GM12878 (cell line): ENCODE data around the gene PARS2. TPM values are rescaled to one million over a fixed set of nuclear protein-coding genes. Genes with fewer than 3 reads are reported as not detected.

Source experiments
- ATAC-seq: fragments of 200-7000 bp; cut with Tn5 transposase; 3 replicates; pipeline ENCODE4 v1.9.1; 2020; ENCODE audit warnings: mild to moderate bottlenecking, moderate library complexity
- BruUV-seq: library from RNA; stranded (reverse); fragments of 400-500 nt; replicated peaks from 2 replicates; lab custom pipeline; 2021; lab: Mats Ljungman, UMichigan
- CTCF ChIA-PET: fragments of 300-600 bp; sonication (Branson Sonifier 250); formaldehyde crosslinking; extraction: SDS; loops from one replicate; lab custom pipeline; 2021; ENCODE audit warnings: inconsistent platforms; lab: Yijun Ruan, JAX
- POLR2A ChIA-PET: fragments of 350-600 bp; formaldehyde crosslinking; extraction: SDS; loops from one replicate; lab custom pipeline; 2021; ENCODE audit warnings: inconsistent platforms; lab: Charles Lee
- RAD21 ChIA-PET: fragments of 300-600 bp; sonication (Branson Sonifier 250); formaldehyde crosslinking; loops from one replicate; lab custom pipeline; 2023; ENCODE audit warnings: antibody characterized with exemption; ENCODE audit not compliant: unreplicated experiment; lab: Charles Lee
- SMC1A ChIA-PET: fragments of 300-600 bp; sonication (Branson Sonifier 250); formaldehyde crosslinking; loops from one replicate; lab custom pipeline; 2023; ENCODE audit not compliant: unreplicated experiment, uncharacterized antibody; lab: Charles Lee
- DNase-seq: peaks from one replicate; pipeline ENCODE4 v3.0.0-alpha.2; 2011; ENCODE audit warnings: low read depth, low spot score
- FAIRE-seq: peaks from 3 replicates; lab custom pipeline; 2011; peaks lifted over from hg19 to GRCh38; lab: Jason Lieb, UNC
- H2AFZ ChIP-seq: 2 replicates; pipeline ENCODE4 v1.6.0; 2011; ENCODE audit warnings: low read depth, low read length, control low read depth; ENCODE audit not compliant: control insufficient read depth
- H3K27ac ChIP-seq: 2 replicates; pipeline ENCODE4 v1.5.1; 2011; ENCODE audit warnings: control low read depth; ENCODE audit not compliant: control insufficient read depth, insufficient read depth
- H3K27me3 ChIP-seq, 2 experiments: replicated peaks in 1 of 2; 2 replicates each; pipeline versions ENCODE4 v1.6.0 to v1.6.1; 2011; ENCODE audit warnings: low read length in 1 of 2; ENCODE audit not compliant: control insufficient read depth in 2 of 2, insufficient read depth in 2 of 2
- H3K36me3 ChIP-seq, 2 experiments: 2 replicates each; pipeline ENCODE4 v1.5.1; 2011; ENCODE audit warnings: low read length in 1 of 2; ENCODE audit not compliant: control insufficient read depth in 2 of 2, insufficient read depth in 2 of 2
- H3K4me1 ChIP-seq: 2 replicates; pipeline ENCODE4 v1.6.1; 2011; ENCODE audit warnings: mild to moderate bottlenecking, low read length, moderate library complexity, mixed read lengths; ENCODE audit not compliant: control insufficient read depth, insufficient read depth
- H3K4me2 ChIP-seq: 2 replicates; pipeline ENCODE4 v1.6.0; 2011; ENCODE audit warnings: control low read depth; ENCODE audit not compliant: control insufficient read depth, insufficient read depth
- H3K4me3 ChIP-seq: fragments of 200-600 bp; sonication (generic); 2 replicates; pipeline ENCODE4 v1.5.1; 2016
- H3K79me2 ChIP-seq: 2 replicates; pipeline ENCODE4 v1.6.0; 2011; ENCODE audit warnings: low read length; ENCODE audit not compliant: control insufficient read depth, insufficient read depth
- H3K9ac ChIP-seq: 2 replicates; pipeline ENCODE4 v1.8.0; 2011; ENCODE audit warnings: low read length, control low read depth, mixed read lengths; ENCODE audit not compliant: control insufficient read depth, insufficient read depth
- H3K9me3 ChIP-seq: replicated peaks from 3 replicates; pipeline ENCODE4 v1.5.1; 2011; ENCODE audit warnings: mild to moderate bottlenecking, low read length; ENCODE audit not compliant: control insufficient read depth, insufficient read depth
- H4K20me1 ChIP-seq: 2 replicates; pipeline ENCODE4 v1.6.0; 2011; ENCODE audit not compliant: control insufficient read depth, insufficient read depth
- ASH2L ChIP-seq: fragments of 300-600, 200-600 bp; sonication (generic); IDR thresholded peaks from 2 replicates; pipeline ENCODE4 v1.6.1; 2017; ENCODE audit warnings: low read depth, mild to moderate bottlenecking, borderline replicate concordance
- BMI1 ChIP-seq: fragments of 450-650 bp; IDR thresholded peaks from 2 replicates; pipeline ENCODE4 v1.6.1; 2016; ENCODE audit warnings: mild to moderate bottlenecking, moderate library complexity, borderline replicate concordance
- JUNB ChIP-seq: IDR thresholded peaks from 2 replicates; pipeline ENCODE4 v1.6.1; 2016; ENCODE audit warnings: antibody characterized with exemption, mild to moderate bottlenecking
- KDM1A ChIP-seq: fragments of 200-600 bp; sonication (generic); IDR thresholded peaks from 2 replicates; pipeline ENCODE4 v1.6.1; 2016; ENCODE audit warnings: borderline replicate concordance
- NBN ChIP-seq: fragments of 450-650 bp; IDR thresholded peaks from 2 replicates; pipeline ENCODE4 v1.6.1; 2016
- NFXL1 ChIP-seq: fragments of 450-650 bp; IDR thresholded peaks from 2 replicates; pipeline ENCODE4 v1.6.1; 2017; ENCODE audit warnings: antibody characterized with exemption, mild to moderate bottlenecking, borderline replicate concordance
- SMAD5 ChIP-seq: IDR thresholded peaks from 2 replicates; pipeline ENCODE4 v1.6.1; 2016; ENCODE audit warnings: antibody characterized with exemption, low read depth
- SP1 ChIP-seq: IDR thresholded peaks from one replicate; pipeline ENCODE4 v1.6.1; 2011; ENCODE audit warnings: low read depth, low read length
- TCF12 ChIP-seq: IDR thresholded peaks from 2 replicates; pipeline ENCODE4 v1.6.1; 2011; ENCODE audit warnings: low read depth, mild to moderate bottlenecking, low read length
- WGBS: methylation state at CpG from one replicate; pipeline ENCODE4 v1.1.6; 2016; ENCODE audit warnings: low lambda C conversion rate; ENCODE audit not compliant: insufficient replicate concordance, insufficient coverage; ENCODE audit errors: missing lambda C conversion rate; 5-methylcytosine and 5-hydroxymethylcytosine counted together
- in situ Hi-C: fragments of 300-500 bp; cut with MboI; formaldehyde crosslinking; loops from 9 replicates; pipeline ENCODE4 v1.14.3; 2018; ENCODE audit warnings: mixed read lengths
- intact Hi-C: fragments of 100-400 bp; cut with micrococcal nuclease; formaldehyde crosslinking; loops from one replicate; pipeline ENCODE4 v1.14.2; 2022; ENCODE audit not compliant: unreplicated experiment
- polyA plus RNA-seq, 11 experiments: library from polyadenylated mRNA; depleted of rRNA in 4 of 11; unstranded in 6 of 11; stranded (reverse) in 5 of 11; fragments of >200 nt; fragmentation: Nextera tagmentation in 4 of 11; fragmentation: Illumina TruSeq in 1 of 11; extraction: Ambion mirVana in 4 of 11; extraction: Trizol in 1 of 11; gene quantifications; 1 replicate in 1 of 11; 2 replicates in 10 of 11; pipeline versions ENCODE4 v1.2.1 to v1.2.3, GENCODE V29; 2011 to 2016; ENCODE audit warnings: inconsistent platforms in 2 of 11, missing spikeins in 2 of 11, low read depth in 1 of 11
- total RNA-seq, 4 experiments: library from RNA; depleted of rRNA in 3 of 4; stranded (reverse); fragments of >200 nt in 3 of 4; fragmentation: Illumina TruSeq in 1 of 4; extraction: Trizol in 1 of 4; gene quantifications; 2 replicates each; pipeline versions ENCODE4 v1.2.1 to v1.2.3, GENCODE V29; 2013 to 2021
- TF ChIP-seq, protein P1 (sequence below): fragments of 450-650 bp; formaldehyde crosslinking; IDR thresholded peaks from 2 replicates; pipeline ENCODE4 v1.4.0; 2020; ENCODE audit warnings: mild to moderate bottlenecking, moderate library complexity
- TF ChIP-seq, protein P2 (sequence below): IDR thresholded peaks from 2 replicates; pipeline ENCODE4 v1.6.1; 2012; ENCODE audit warnings: low read depth, low read length, improper control_type of control experiment

The PARS2 gene
- total and polyA plus RNA-seq, 10 of the 15 experiments (the other 5 are each of a cell fraction or from before 2014, with no cell fraction given) = 3.7 to 12.2 (median 5.9) TPM

GRCh38 chr1:54794451-54795355 lies 30.4 kb upstream of the PARS2 start:
- no peaks in the 10 kb centered on the region for H4K20me1 ChIP-seq
- no peak for FAIRE-seq

DNA sequence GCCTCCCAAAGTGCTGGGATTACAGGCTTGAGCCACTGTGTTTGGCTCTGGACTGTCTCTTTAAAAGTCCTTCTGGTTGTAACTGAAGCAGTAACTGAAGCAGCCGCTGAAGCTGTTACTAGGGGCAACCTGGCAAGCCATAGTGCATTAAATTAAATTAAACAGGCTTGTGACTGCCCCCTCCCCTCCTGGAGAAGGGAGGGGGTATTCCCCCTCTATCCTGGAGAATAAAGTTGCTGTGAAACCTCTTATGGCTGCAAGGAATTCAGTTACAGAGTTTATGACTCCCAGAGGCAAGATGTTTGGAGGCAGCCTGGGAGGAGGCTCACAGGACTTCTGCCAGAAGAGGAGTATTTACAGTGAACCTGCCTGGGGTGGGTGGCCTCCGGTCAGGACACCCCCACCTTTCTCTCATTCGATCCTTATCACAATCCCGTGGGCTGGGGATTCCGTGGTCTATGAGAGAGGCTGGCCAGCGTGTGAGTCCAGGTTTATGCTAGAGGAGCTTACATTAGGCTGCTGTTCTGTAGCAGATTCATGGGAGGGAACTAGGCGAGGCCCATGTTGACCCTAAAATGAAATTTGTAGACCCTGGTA lies 28.5 kb upstream of the PARS2 start:
- no peaks in the 10 kb centered on the region for H3K36me3 ChIP-seq
- SMC1A ChIA-PET = interaction anchor here (0.8 to 1.2 kb wide), 2 partner anchors 8 to 41 kb away, joined by 4 to 6 read pairs; partner anchors contain the start of gene TTC22
- no peak overlapping the region for H2AFZ ChIP-seq
- ATAC-seq (no peak), DNase-seq (no peak), FAIRE-seq (no peak)
- H3K4me3 ChIP-seq = no peak overlapping the region
- no peaks in the 10 kb centered on the region for H3K79me2 ChIP-seq
- BruUV-seq = no TSS peak
- no peak overlapping the region for H3K4me2 ChIP-seq
- RAD21 ChIA-PET = interaction anchor here (1.7 kb wide), 1 partner anchor 118 kb away, joined by 4 read pairs; no protein-coding TSS in a partner anchor
- peaks cover 2% of the 10 kb centered on the region; the same call in 2 of the 3 replicates for H3K9me3 ChIP-seq
- WGBS = 59% methylated on average over 7 of the region's 7 CpGs
- POLR2A ChIA-PET = no interaction called here
- CTCF ChIA-PET = interaction anchor here (1.1 to 2.6 kb wide), 3 partner anchors 8 to 24 kb away, joined by 5 to 11 read pairs (median 9); partner anchors contain the start of gene TTC22
- no peak overlapping the region for H3K27ac ChIP-seq
- no peaks in the 10 kb centered on the region for H4K20me1 ChIP-seq
- no peaks in the 10 kb centered on the region for H3K27me3 ChIP-seq
- in situ Hi-C loops (no loop called here), intact Hi-C loops (no loop called here)
- H3K4me1 ChIP-seq = no peaks in the 10 kb centered on the region
- no peak overlapping the region for H3K9ac ChIP-seq
- TF ChIP-seq, protein P1, sequence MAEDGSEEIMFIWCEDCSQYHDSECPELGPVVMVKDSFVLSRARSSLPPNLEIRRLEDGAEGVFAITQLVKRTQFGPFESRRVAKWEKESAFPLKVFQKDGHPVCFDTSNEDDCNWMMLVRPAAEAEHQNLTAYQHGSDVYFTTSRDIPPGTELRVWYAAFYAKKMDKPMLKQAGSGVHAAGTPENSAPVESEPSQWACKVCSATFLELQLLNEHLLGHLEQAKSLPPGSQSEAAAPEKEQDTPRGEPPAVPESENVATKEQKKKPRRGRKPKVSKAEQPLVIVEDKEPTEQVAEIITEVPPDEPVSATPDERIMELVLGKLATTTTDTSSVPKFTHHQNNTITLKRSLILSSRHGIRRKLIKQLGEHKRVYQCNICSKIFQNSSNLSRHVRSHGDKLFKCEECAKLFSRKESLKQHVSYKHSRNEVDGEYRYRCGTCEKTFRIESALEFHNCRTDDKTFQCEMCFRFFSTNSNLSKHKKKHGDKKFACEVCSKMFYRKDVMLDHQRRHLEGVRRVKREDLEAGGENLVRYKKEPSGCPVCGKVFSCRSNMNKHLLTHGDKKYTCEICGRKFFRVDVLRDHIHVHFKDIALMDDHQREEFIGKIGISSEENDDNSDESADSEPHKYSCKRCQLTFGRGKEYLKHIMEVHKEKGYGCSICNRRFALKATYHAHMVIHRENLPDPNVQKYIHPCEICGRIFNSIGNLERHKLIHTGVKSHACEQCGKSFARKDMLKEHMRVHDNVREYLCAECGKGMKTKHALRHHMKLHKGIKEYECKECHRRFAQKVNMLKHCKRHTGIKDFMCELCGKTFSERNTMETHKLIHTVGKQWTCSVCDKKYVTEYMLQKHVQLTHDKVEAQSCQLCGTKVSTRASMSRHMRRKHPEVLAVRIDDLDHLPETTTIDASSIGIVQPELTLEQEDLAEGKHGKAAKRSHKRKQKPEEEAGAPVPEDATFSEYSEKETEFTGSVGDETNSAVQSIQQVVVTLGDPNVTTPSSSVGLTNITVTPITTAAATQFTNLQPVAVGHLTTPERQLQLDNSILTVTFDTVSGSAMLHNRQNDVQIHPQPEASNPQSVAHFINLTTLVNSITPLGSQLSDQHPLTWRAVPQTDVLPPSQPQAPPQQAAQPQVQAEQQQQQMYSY = no peak
- TF ChIP-seq ASH2L = no peak
- TF ChIP-seq, protein P2, sequence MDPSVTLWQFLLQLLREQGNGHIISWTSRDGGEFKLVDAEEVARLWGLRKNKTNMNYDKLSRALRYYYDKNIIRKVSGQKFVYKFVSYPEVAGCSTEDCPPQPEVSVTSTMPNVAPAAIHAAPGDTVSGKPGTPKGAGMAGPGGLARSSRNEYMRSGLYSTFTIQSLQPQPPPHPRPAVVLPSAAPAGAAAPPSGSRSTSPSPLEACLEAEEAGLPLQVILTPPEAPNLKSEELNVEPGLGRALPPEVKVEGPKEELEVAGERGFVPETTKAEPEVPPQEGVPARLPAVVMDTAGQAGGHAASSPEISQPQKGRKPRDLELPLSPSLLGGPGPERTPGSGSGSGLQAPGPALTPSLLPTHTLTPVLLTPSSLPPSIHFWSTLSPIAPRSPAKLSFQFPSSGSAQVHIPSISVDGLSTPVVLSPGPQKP = no peak

More at GRCh38 chr1:54794451-54795355, 30.4 kb upstream of the PARS2 start:
- 64% methylated on average over 4 of the region's 4 CpGs for WGBS
- Histone ChIP-seq H3K27me3 (no peaks in the 10 kb centered on the region), H3K4me3 (no peak overlapping the region), H3K9ac (no peak overlapping the region), H2AFZ (no peak overlapping the region), H3K27ac (no peak overlapping the region), H3K36me3 (no peaks in the 10 kb centered on the region), H3K4me2 (no peak overlapping the region), H3K79me2 (no peaks in the 10 kb centered on the region), H3K4me1 (peaks cover 16% of the 10 kb centered on the region), H3K9me3 (peaks cover 2% of the 10 kb centered on the region; the same call in 2 of the 3 replicates)
- ATAC-seq (no peak), DNase-seq (no peak)
- ChIA-PET RAD21 (interaction anchor here (0.8 to 1.0 kb wide), 2 partner anchors 15 to 18 kb away, joined by 3 read pairs; no protein-coding TSS in a partner anchor), CTCF (interaction anchor here (0.8 to 2.4 kb wide), 3 partner anchors 13 to 27 kb away, joined by 5 to 12 read pairs (median 6); no protein-coding TSS in a partner anchor), POLR2A (no interaction called here), SMC1A (interaction anchor here (1.0 to 1.3 kb wide), 3 partner anchors 9 to 28 kb away, joined by 3 to 5 read pairs (median 4); no protein-coding TSS in a partner anchor)
- in situ Hi-C loops (no loop called here), intact Hi-C loops (loop anchor here (5.0 kb wide), 1 partner anchor 77 kb away; the partner anchor contains the start of gene TTC4)
- no TSS peak for BruUV-seq
- TF ChIP-seq BMI1 (no peak), TCF12 (no peak), JUNB (no peak), NFXL1 (no peak), KDM1A (no peak), SMAD5 (no peak), NBN (no peak), SP1 (no peak)
